ENCODE measurements around the gene TMOD1.

DNA sequence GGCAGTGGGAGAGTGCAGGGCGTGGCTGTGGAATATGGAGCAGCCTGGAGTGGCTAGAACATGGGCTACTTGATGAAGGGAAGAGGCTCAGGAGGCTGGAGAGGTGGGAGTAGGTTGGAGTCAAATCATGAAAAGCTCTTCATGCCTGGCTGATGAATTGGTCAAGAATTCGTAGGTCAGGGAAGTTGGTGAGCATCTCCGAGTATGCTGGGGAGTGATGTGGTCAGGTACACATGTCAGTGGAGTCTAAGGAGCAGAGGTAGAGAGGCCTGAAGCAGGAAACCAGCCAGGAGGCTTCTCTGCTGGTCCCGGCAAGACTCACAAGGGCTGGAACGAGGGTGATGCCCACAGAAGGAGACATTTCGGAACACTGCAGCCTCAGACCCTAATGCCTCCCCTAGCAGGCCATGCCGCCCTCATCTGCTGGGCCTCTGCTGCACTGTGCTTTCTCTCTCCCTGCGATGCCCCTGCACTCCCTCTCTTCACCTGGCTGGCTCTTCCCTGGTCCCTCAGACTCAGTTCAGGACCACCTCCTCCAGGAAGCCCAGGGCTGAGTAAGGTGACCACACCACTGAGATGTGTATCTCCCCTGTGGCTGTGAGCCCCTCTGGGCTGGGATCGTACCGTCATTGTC is 33.6 kb downstream of the TMOD1 start:
- TF ChIP-seq, protein P1, sequence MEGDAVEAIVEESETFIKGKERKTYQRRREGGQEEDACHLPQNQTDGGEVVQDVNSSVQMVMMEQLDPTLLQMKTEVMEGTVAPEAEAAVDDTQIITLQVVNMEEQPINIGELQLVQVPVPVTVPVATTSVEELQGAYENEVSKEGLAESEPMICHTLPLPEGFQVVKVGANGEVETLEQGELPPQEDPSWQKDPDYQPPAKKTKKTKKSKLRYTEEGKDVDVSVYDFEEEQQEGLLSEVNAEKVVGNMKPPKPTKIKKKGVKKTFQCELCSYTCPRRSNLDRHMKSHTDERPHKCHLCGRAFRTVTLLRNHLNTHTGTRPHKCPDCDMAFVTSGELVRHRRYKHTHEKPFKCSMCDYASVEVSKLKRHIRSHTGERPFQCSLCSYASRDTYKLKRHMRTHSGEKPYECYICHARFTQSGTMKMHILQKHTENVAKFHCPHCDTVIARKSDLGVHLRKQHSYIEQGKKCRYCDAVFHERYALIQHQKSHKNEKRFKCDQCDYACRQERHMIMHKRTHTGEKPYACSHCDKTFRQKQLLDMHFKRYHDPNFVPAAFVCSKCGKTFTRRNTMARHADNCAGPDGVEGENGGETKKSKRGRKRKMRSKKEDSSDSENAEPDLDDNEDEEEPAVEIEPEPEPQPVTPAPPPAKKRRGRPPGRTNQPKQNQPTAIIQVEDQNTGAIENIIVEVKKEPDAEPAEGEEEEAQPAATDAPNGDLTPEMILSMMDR (IDR thresholded peaks at IDR 0.05; ENCODE audit: low read length) = no peak
- TF ChIP-seq EZH2 (IDR thresholded peaks at IDR 0.05; ENCODE audit: borderline replicate concordance, low read length) = no peak
